Measurements from ENCODE around the gene OASL. TPM values are rescaled to one million over a fixed set of nuclear protein-coding genes. Genes with fewer than 3 reads are reported as not detected.

Gene OASL
- polyA plus RNA-seq, 2 of the 4 experiments (the other 2 are of a cell fraction) = 0.81 to 0.94 TPM

DNA sequence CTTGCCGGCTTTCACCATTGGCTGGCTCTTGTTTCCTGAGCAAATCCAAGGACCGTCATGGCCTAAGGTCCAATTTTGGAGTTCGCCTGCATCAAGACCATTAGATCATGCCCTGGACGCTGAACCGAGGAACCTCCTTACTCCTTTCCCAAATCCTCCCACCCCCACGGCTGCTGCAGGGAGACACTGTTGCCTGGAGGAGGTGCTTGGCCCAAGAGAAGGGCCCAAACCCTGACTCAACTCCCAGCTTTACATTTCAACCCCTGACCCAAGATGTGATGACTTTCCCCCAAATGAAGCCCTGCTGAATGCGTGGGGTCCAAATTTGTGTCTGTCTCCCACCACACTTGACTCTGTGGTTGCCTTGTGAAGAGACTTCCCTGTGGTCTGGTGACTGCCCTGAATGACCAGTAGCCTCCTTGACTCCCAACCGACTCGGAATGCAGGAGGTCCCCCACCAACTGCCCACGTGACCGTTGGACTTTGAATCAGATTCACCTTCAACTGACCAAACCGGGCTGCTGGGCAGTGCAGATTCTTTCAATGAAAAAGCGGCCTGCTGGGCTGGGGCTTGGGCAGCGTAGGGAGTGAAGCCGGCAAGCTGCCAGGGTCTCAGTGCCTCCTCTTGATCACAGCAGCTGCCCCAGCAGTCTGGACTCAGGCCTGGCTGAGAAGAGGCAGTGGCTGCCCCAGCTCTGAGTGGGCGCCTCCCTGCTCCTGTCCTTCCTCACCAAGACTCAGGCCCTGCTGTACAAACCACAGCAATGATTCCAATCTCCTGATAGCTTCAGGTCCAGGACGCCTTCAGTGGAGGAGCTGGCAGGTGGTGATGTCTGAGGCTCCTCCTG lies 46.7 kb upstream of the OASL start:
- TF ChIP-seq, protein P1, sequence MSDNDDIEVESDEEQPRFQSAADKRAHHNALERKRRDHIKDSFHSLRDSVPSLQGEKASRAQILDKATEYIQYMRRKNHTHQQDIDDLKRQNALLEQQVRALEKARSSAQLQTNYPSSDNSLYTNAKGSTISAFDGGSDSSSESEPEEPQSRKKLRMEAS (IDR thresholded peaks at IDR 0.05) = no peak
- TF ChIP-seq JUNB (IDR thresholded peaks at IDR 0.05) = no peak
- TF ChIP-seq RNF2 (IDR thresholded peaks at IDR 0.05; ENCODE audit: borderline replicate concordance, low read depth) = no peak
- no peak for TF ChIP-seq TP53 (CRISPR knock-in tag; IDR thresholded peaks at IDR 0.05)
- TF ChIP-seq POLR2AphosphoS2 (conservative IDR thresholded peaks at IDR 0.05; ENCODE audit: low read length) = no peak
- no peak for TF ChIP-seq RAD21 (conservative IDR thresholded peaks at IDR 0.05 in 1 of 2, IDR thresholded peaks at IDR 0.05 in 1 of 2)
- TF ChIP-seq FOSL2 (IDR thresholded peaks at IDR 0.05) = no peak
- no peak for TF ChIP-seq FOSL2 (CRISPR knock-in tag; IDR thresholded peaks at IDR 0.05)
- no peak for TF ChIP-seq HOXB5 (CRISPR knock-in tag; IDR thresholded peaks at IDR 0.05)
- TF ChIP-seq ZNF302 (CRISPR knock-in tag; IDR thresholded peaks at IDR 0.05) = no peak
- no peak for TF ChIP-seq BCL3 (IDR thresholded peaks at IDR 0.05)
- TF ChIP-seq HES2 (IDR thresholded peaks at IDR 0.05) = no peak
- TF ChIP-seq SMC3 (IDR thresholded peaks at IDR 0.05) = no peak
- no peak for TF ChIP-seq CBX8 (IDR thresholded peaks at IDR 0.05)
- ChIA-PET POLR2A (no interaction called here), CTCF (interaction anchor here (1.0 to 2.5 kb wide), 6 partner anchors 8 to 114 kb away, joined by 3 to 19 read pairs (median 4); no protein-coding TSS in a partner anchor)

GRCh38 chr12:121085069-121085468 lies 46.0 kb upstream of the OASL start:
- CTCF ChIA-PET = interaction anchor here (1.0 to 2.5 kb wide), 6 partner anchors 9 to 113 kb away, joined by 3 to 19 read pairs (median 4); no protein-coding TSS in a partner anchor
- DNase-seq (ENCODE audit: low read depth in 1 of 2, low spot score in 1 of 2) = no peak
- H3K4me3 ChIP-seq = no peak overlapping the region
- H3K27ac ChIP-seq = no peak overlapping the region
- H3K9me3 ChIP-seq = no peaks in the 10 kb centered on the region
- 61% methylated on average over 4 of the region's 4 CpGs for WGBS (ENCODE audit: missing lambda C conversion rate)
- no peak for ATAC-seq
- TF ChIP-seq TP53 (CRISPR knock-in tag; IDR thresholded peaks at IDR 0.05) = no peak
- TF ChIP-seq, protein P2, sequence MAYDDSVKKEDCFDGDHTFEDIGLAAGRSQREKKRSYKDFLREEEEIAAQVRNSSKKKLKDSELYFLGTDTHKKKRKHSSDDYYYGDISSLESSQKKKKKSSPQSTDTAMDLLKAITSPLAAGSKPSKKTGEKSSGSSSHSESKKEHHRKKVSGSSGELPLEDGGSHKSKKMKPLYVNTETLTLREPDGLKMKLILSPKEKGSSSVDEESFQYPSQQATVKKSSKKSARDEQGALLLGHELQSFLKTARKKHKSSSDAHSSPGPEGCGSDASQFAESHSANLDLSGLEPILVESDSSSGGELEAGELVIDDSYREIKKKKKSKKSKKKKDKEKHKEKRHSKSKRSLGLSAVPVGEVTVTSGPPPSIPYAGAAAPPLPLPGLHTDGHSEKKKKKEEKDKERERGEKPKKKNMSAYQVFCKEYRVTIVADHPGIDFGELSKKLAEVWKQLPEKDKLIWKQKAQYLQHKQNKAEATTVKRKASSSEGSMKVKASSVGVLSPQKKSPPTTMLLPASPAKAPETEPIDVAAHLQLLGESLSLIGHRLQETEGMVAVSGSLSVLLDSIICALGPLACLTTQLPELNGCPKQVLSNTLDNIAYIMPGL (CRISPR knock-in tag; IDR thresholded peaks at IDR 0.05; ENCODE audit: borderline replicate concordance) = no peak
- no peak for TF ChIP-seq SMC3 (IDR thresholded peaks at IDR 0.05)
- TF ChIP-seq, protein P1 (IDR thresholded peaks at IDR 0.05) = no peak
- no peak for TF ChIP-seq ELK1 (IDR thresholded peaks at IDR 0.05; ENCODE audit: low read depth, low read length)
- TF ChIP-seq MAZ (IDR thresholded peaks at IDR 0.05; ENCODE audit: borderline replicate concordance, low read depth, low read length) = no peak
- no peak for TF ChIP-seq HDAC2 (IDR thresholded peaks at IDR 0.05)
- no peak for TF ChIP-seq ESRRA (IDR thresholded peaks at IDR 0.05; ENCODE audit: borderline replicate concordance, low read length)
- no peak for TF ChIP-seq ZNF302 (CRISPR knock-in tag; IDR thresholded peaks at IDR 0.05)
- no peak for TF ChIP-seq FOSL2 (IDR thresholded peaks at IDR 0.05)
- TF ChIP-seq FOSL2 (CRISPR knock-in tag; IDR thresholded peaks at IDR 0.05) = no peak
- no peak for TF ChIP-seq KDM1A (IDR thresholded peaks at IDR 0.05; ENCODE audit: low read depth)
- FAIRE-seq = no peak
- H3K4me2 ChIP-seq = no peak overlapping the region
- no peaks in the 10 kb centered on the region for H3K4me1 ChIP-seq
- POLR2A ChIA-PET = no interaction called here

More for the DNA sequence above, 46.7 kb upstream of the OASL start:
- DNase-seq (ENCODE audit: low read depth in 1 of 2, low spot score in 1 of 2) (no peak), ATAC-seq (no peak), FAIRE-seq (no peak)
- Histone ChIP-seq H3K4me2 (no peak overlapping the region), H3K27ac (no peak overlapping the region), H3K4me3 (no peak overlapping the region), H3K4me1 (no peaks in the 10 kb centered on the region), H3K9me3 (no peaks in the 10 kb centered on the region)
- 71% methylated on average over 16 of the region's 17 CpGs for WGBS (ENCODE audit: missing lambda C conversion rate)
